GM18508 (cell line): ENCODE data around the gene PNPLA7.
"Not testable (repeated sequence)": the region's sequence is repeated elsewhere in the genome, so short reads cannot be mapped to it uniquely, and the experiment has no call there.

Experiments used
- ATAC-seq: cut with Tn5 transposase; IDR thresholded peaks from one replicate; pipeline ENCODE4 v1.9.1; 2021; ENCODE audit warnings: moderate number of reproducible peaks; ENCODE audit not compliant: insufficient read depth, unreplicated experiment

Gene PNPLA7

GRCh38 chr9:137484551-137485315, 65.5 kb downstream of the PNPLA7 start:
- no peak for ATAC-seq

GRCh38 chr9:137482094-137482781, 68.0 kb downstream of the PNPLA7 start:
- no peak for ATAC-seq

GRCh38 chr9:137480686-137481683, 69.2 kb downstream of the PNPLA7 start:
- no peak for ATAC-seq

- ATAC-seq, result no peak
These were observed 70.1 kb downstream of the PNPLA7 start for GRCh38 chr9:137479892-137480685.

GRCh38 chr9:137478962-137479861, 71.0 kb downstream of the PNPLA7 start:
- ATAC-seq, result no peak

- no peak for ATAC-seq
These were observed 71.6 kb downstream of the PNPLA7 start for GRCh38 chr9:137478613-137478961.

GRCh38 chr9:137477778-137478612, 72.2 kb downstream of the PNPLA7 start:
- ATAC-seq, result no peak

- no peak for ATAC-seq
These were observed 73.3 kb downstream of the PNPLA7 start for GRCh38 chr9:137476856-137477255.

GRCh38 chr9:137475666-137476065, 74.5 kb downstream of the PNPLA7 start:
- ATAC-seq, result no peak

- ATAC-seq, result no peak
These were observed 75.9 kb downstream of the PNPLA7 start for GRCh38 chr9:137474271-137474670.

- no peak for ATAC-seq
These were observed 79.4 kb downstream of the PNPLA7 start for GRCh38 chr9:137470785-137471184.

- no peak for ATAC-seq
These were observed 82.3 kb downstream of the PNPLA7 start for GRCh38 chr9:137467896-137468295.

- no peak for ATAC-seq
These were observed 83.0 kb downstream of the PNPLA7 start for GRCh38 chr9:137467161-137467581.

GRCh38 chr9:137466389-137467085, 83.7 kb downstream of the PNPLA7 start:
- ATAC-seq, result not testable (repeated sequence)

GRCh38 chr9:137465720-137466388, 84.3 kb downstream of the PNPLA7 start:
- ATAC-seq, result no peak

- no peak for ATAC-seq
These were observed 85.0 kb downstream of the PNPLA7 start for GRCh38 chr9:137465000-137465719.
